ENCODE measurements around the gene ADORA2A.
"Not testable (repeated sequence)": the region's sequence is repeated elsewhere in the genome, so short reads cannot be mapped to it uniquely, and the experiment has no call there.

The ADORA2A gene

DNA sequence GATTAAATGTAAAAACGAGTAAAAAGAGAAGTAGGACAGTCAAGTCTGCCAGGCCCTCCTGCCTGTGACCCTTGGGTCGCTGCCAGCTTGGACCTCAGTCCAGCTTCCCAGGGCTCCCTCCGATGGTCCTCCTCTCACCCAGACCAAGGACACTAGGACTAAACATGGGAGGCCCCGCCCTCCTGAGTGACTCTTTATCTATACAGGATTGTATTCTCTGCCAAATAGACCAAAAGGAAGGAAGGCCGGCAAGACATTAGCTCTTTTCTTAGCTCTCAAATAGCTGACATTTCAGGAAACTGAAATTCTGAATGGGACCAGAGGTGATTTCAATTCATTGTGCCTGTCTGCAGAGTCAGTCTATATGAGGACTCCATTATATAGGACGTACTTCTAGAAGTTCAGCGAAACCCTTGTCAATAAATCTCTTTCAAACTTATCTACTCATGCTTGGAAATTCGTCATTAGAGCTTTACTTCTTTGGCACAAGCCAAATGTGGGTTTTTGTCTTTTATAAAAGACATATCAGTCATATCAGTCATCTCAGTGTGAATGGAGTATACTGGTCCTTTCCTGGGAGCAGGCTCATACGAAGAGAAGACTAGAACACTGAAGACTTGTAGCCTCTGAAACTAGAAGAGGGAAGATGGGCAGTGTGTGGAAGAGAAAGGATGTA is 28.5 kb downstream of the ADORA2A start:
- DNase-seq = no peak

DNA sequence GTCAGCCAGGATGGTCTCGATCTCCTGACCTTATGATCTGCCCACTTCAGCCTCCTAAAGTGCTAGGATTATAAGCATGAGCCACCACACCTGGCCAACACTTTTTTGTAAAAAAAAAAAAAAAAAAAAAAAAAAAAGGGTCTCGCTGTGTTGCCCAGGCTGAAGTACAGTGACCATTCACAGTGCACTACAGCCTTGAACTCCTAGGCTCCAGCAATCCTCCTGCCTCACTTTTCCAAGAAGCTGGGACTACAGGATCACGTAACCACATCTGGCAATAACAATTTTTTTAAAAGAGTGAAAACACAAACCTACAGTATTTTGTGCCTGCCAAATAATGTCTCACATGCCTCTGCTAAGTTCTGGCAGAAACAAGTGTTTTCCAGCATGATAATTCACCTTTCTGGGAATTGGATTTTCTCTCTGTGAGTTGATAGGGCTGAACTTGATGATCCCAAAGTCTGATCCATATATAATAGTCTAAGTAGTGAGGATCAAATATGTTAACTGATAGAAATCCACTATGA is 30.6 kb downstream of the ADORA2A start:
- DNase-seq = no peak

DNA sequence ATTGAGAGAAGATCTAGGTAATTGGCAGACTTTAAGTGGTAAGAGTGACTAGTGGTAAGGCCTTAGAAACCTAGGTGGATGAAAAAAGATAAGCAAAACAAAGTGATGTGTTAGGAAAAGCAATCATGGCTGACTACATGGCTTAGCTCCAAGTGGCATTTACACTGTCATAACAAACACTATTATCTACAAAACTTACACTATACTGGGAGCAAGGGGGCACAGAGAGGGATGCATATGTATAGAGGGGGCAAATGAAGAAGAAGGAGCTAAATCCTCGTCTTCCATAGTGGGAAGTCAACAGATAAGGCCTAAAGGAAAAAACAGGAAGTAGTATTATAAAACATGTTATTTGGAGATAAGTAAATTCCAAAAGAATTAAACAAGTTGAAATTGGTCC is 32.5 kb downstream of the ADORA2A start:
- DNase-seq = no peak

DNA sequence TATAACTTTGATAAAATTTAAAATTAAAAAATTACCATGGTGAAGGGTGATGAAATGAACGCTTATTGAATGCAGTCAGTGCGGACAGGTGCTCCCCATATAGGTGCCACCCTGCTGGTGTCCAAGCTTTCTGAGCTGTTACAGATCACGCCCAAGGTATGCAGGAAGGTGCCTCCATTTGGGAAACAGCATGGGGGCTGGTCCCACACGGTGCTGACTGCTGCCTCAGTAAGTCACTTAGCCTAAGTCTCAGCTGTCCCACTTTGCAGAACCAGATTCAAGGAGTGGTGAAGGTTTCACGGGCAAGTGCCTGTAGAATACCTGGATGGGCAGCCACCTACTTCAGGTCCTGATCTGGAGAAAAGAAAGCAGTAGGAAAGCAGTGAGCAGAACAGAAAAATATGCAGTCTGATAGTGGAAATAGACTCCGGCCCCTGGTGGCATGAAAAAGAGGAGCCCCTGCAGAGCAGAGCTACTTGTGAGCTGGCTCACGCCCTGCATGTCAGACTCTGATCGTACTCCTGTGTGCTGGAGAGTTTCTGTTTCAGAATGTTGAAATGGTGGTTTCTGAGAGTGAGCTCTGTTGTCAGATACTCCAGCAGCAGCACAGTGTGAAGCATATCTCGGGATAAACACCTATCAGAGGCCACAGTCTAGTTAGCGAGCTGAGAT is 33.2 kb downstream of the ADORA2A start:
- no peak for DNase-seq

DNA sequence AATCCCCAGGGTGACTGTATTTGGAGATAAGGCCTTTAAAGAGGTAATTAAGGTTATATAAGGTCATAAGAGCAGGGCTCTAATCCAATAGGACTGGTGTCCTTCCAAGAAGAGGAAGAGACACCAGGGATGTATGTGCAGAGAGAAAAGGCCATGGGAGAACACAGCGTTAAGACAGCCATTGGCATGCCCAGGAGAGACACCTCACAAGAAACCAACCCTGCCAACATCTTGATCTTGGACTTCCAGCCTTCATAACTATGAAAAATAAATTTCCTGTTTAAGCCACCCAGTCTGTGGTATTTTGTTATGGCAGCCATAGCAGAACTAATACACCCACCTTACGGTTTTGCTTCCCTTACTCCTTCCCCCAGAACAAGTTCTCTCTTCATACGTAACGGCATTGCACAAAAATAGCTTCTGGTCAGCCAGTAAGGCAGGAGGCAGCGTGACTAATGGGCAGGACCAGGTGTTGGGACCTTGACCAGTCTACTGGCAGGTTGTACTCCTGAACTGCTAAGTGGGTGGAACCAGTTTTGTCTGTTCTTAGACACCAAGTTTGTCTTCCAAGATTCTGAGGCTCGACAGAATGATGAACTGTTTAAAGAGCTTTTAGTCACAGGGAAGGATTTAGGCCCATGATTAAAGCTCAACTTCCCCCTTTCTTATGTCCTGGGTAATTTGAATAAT is 35.8 kb downstream of the ADORA2A start:
- no peak for DNase-seq

DNA sequence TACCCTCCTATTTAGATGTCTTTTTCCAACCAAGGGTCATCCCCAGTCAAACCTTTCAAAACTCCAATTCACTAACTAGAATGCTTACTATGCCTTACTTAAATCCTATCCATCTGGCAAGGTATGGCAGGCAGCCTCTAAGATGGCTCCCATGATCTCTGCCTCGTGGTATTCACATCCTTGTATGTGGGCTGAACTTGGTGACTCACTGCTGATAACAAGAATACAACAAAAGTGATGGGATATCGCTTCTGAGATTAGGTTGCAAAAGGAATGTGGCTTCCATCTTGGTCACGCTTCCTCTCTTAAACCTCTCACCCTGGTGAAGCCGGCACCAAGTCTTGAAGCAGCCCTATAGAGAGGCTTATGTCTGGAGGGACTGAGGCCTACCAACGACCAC is 38.2 kb downstream of the ADORA2A start:
- no peak for DNase-seq

DNA sequence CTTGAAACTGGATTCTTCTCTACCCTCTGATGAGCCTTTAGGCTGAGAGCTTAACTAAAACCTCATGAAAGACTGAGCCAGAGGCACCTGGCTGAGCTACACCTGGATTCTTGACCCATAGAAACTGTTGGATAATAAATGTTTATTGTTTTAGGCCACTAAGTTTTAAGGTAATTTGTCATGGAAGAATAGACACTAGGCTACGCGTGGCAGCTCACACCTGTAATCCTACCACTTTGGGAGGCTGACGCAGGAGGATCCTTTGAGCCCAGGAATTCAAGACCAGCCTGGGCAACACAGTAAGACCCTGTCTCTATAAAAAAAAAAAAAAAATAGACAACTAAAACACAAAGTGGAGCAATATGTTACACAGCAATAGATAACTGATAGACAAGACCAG is 38.6 kb downstream of the ADORA2A start:
- no peak for DNase-seq

DNA sequence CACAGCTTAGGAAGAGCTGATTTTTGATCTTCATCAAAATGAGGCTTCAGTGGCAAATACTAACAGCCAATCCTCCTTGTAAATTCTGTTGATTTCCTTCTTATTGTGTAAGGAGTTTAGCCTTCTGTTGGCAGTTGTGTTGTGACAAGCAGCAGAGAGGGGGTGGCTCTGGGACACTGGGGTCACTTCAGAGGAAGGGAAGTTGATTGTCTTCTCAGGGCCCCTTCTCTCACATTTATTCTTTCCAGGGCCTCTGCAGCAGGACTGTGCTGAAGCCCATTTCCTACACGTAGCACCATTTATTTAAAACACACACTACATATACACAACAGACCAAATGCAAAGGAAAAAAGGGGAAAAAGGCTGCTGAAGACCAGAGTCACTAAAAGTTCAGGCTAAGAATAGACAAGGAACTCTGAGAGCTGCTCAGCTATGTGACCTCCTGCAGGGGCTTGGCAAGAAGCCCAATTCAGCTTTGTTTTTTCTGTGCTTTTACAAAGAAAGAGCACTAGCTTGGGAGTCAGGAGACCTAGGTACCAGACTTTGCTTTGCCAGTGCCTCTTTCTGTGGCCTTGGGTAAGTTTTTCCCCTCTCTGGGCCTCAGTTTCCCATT is 39.4 kb downstream of the ADORA2A start:
- peak; percentile 66 for DNase-seq

DNA sequence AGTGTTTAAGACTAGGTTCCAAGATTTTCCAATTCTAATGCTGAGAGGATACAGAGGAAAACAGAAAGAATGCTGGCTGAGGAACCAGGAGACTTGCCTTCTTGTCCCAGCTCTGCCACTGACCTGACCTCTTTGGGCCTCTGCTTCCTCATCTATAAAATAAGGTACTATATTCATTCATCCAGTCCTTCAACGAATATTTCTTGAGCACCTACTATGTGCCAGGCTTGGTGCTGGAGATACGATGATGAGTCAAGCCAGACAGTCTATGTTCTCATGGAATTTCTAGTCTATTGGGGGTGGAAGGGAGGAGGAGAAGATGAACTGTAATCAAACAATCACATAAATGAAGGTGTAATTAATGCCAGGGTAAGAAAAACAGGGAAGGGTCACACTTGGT is 39.9 kb downstream of the ADORA2A start:
- no peak for DNase-seq

DNA sequence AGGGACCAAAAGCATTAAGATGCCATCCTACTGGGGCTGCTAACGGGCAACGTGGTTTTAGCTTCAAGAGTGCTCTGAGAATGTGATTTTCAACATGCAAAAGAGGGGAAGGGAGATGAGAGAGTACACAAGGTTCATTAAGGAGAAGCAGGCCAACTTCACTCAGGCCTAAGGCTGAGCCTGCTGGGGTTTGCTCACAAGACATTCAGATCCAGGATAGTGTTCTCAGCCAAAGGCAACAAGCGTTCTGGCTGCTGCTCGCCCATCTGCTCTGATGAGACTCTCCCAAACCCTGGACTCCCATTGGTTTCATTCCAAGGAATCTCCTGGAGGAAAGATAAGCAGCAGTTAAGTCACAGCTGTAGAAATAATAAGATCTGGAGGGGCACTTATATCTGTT is 44.2 kb downstream of the ADORA2A start:
- DNase-seq = no peak

DNA sequence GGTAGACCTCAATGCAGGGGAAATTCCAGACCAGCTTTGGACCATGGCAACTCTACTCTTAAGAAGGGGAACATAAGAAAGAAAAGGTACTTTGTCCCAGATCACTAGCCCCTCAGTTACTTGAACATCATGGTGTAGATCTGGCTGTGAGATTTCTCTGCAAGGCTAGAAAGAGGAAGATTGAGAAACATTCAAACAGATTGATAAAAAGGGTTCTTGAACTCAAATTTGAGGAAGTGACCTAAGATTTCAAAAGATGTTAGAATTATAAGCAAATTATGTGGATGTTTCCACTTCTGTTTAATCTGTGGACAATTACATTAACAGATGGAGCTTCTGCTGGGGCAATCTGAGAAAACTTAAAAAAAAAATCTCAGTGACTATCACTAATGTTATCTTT is 45.9 kb downstream of the ADORA2A start:
- DNase-seq = no peak

DNA sequence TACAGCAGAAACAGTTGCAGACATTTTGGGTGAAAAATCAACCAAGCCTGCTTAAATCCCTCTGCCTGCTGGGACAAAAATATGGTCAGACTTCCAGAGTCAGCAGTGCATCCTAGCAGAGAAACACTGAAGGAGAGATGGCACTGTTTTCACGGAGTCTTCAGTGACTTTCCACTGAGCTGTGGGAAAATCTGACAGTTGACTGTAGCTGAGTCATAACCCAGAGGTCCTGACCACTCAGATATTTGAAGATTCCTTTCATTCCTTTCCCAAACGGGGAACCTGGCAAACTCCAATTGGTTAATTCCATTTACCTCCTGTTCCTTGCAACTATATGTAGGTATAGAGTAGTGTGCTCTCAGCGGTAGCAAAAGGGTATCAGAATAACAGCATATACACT is 46.8 kb downstream of the ADORA2A start:
- DNase-seq = no peak

DNA sequence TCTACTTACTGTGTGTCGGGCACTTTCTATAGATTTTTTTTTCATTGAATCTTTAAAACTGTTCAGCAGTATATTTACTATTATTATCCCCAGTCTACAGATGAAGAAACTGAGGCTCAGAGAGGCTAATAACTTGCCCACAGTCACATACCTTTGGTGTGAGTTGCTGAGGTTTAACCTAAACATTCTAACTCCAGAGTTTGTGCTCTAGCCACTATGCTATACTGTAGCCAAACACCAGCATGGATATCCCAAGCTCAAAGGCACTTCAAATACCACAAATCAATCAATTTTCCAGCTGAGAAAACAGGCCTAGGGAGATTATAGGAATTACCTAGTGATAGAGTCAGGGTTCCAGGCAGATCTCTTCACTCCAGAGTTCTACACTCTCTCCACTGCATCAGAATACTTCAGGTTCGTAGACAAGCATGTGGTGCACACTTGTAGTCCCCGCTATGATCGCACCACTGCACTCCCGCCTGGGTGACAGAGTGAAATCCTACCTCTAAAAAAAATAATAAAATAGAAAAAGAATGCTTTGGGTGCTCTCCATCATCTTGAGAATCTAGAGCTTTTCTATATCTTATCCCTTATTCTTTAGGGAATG is 47.4 kb downstream of the ADORA2A start:
- no peak for DNase-seq

DNA sequence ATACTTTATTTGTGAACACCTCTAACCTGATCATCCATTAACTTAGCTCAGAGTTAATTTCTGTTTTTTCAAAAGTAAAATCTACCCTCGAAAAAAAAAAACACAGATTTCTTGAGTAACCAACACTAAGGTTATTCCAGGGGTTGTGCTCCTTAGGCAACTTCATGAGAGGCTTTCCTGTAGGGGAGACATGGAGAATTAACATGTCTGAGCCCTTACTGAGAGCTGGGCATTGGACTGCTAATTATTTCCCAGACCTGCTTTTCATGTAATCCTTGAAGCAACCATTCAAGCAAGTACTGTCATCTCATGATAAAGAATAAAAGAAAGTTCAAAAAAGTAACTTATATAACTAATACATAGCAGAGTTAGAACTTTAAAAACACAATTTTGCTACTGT is 54.2 kb downstream of the ADORA2A start:
- DNase-seq = peak; percentile 22

DNA sequence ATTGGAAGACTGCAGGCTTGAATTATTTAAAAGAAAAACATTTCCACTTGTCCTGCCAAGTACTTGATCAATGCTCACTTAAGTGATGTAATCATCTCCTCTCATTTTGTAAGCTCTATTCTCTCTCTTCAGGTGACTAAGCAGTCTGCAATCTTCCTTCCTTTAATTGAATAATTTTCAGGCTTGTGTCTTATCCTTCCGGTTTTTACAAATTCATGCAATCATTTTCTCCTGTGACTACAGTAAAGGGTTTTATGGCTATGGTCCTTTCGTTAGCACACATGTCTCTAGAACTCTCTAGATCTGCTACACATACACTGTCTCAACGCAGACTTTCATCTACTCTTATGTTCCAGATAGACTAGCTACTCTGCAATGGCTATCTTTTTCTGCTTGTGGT is 55.2 kb downstream of the ADORA2A start:
- peak; percentile 84 for DNase-seq

DNA sequence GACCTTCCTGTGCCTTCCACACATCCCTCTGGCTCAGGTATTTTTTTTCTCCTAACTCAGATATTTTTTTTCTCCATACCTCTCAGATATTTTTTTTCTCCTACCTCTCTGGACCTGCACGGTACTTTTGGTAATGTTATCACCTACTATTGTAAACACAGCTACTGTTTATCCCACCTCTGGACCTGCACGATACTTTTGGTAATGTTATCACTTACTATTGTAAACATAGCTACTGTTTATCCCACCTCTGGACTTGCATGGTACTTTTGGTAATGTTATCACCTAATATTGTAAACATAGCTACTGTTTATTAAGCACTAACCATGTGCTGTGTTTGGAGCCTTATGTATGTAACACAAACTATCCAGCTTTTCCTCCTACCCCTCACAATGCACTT is 55.6 kb downstream of the ADORA2A start:
- DNase-seq = no peak

DNA sequence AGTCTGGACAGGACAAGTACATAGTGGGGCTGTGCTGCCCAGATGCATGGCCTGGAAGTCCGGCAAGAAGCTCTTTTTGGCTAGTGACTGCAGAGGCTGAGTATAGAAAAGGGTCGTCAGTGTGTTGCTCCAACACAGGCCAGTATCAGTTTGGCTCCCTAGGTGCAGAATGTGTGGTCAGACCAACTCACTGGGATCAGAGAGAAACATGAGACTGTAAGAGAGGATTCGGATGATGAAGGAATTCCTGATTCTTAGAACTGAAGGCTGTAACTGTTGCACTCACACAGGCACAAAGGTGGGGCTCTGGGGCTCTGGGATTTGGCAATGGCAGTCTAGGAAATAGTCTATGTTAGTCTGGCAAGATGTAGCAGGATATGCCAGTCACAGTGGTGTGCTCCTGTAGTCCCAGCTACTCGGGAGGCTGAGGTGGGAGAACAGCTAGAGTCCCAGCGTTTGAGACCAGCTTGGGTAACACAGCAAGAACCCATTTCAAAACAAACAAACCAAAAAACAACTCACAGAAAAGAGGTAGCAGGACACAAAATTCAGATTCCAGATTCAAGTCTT is 56.7 kb downstream of the ADORA2A start:
- peak; percentile 40 for DNase-seq

DNA sequence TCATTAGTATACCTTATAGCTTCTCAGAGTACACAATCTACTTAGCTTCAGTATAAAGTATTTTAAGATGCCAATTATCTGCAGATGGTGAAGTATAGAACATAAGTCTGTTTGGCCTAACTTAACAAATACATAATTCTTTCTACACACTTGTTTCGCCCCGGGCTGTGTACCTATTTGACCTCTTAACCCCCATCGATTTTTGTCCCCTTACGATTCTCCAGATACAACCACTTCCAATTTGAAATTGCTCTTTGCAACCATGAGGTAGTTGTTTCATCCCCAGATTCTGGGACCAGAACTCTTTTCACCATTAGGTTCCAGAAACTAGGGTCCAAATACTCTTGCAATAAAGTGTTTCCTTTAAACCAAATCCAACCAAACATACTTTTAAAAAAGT is 57.8 kb downstream of the ADORA2A start:
- no peak for DNase-seq

DNA sequence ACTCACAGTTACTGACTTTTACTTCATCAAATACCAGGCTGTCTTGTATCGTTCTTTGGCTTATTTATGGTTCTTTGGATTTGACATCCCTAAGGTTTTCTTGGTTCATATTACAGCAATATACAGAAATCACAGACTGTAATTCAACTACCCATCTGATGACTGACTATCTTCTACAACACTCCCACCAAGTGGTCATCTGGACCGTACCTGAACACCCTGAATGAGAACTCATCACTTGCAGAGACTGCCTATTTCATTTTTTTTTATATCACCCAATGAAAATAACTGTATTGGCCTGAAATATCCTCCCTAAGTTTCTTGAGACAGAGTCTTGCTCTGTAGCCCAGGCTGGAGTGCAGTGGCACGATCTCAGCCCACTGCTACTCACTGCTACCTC is 58.2 kb downstream of the ADORA2A start:
- DNase-seq = peak; percentile 29

DNA sequence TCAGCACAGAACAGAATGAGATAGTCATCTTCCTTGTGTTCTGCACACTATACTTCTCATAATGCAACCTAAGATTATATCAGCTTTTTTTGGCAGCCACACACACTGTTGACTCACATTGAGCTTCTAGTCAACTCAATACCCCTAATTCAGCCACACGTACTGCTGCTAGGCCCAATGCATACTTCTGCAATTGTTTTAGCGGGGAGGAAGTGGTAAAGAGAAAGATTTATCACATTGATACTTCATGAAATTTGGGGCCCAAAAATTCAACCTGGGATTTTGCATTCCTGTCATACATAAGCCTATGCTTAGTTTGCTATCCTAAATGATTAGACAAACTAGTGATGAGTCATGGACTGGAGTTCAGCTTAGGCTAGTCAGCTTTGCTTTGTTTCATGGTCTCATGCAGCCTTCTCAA is 59.1 kb downstream of the ADORA2A start:
- DNase-seq = no peak

DNA sequence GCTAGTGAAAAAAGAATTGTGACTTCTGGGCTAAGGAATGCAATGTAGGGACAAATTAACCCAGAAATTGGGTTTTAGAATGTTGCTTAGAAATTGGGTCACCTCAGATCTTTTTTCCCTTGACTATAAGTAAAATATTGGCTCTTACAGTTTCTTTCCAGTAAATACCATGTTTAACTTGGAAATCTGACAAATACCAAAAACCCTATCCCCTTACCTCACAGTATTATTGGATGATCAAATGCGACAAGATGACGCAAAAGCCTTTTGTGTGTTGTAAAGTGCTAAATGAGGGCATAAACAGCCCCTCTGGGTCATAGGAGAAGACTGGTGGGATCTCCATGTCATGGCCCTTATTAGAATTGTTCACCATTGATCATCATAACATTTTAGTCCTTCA is 61.6 kb downstream of the ADORA2A start:
- DNase-seq = no peak

DNA sequence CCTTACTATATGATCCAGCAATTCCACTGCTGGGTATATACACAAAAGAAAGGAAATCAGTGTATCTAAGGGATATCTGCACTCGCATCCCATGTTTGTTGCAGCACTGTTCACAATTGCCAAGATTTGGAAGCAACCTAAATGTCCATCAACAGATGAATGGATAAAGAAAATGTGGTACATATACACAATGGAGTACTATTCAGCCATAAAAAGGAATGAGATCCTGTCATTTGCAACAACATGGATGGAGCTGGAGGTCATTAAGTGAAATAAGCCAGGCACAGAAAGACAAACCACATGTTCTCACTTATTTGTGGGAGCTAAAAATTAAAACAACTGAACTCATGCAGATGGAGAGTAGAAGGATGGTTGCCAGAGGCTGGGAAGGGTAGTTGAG is 62.0 kb downstream of the ADORA2A start:
- DNase-seq = not testable (repeated sequence)
